PC-3 (cell line): ENCODE measurements around the gene LMBRD1. TPM values are rescaled to one million over a fixed set of nuclear protein-coding genes. Genes with fewer than 3 reads are reported as not detected.

Experiments
- ATAC-seq: fragments of 200-7000 bp; cut with Tn5 transposase; 2 replicates; pipeline ENCODE4 v1.9.1; 2020; ENCODE audit warnings: mild to moderate bottlenecking, moderate library complexity
- BruUV-seq: library from RNA; stranded (reverse); fragments of 400-500 nt; replicated peaks from 2 replicates; lab custom pipeline; 2021; lab: Mats Ljungman, UMichigan
- CTCF ChIA-PET: fragments of 300-600 bp; sonication (Branson Sonifier 250); formaldehyde crosslinking; loops from one replicate; lab custom pipeline; 2022; ENCODE audit warnings: antibody characterized with exemption; lab: Charles Lee
- POLR2A ChIA-PET: fragments of 300-600 bp; sonication (Branson Sonifier 250); formaldehyde crosslinking; loops from one replicate; lab custom pipeline; 2022; ENCODE audit warnings: antibody characterized with exemption; ENCODE audit not compliant: unreplicated experiment; lab: Charles Lee
- DNase-seq: peaks from one replicate; pipeline ENCODE4 v3.0.0-alpha.2; 2015
- H2AFZ ChIP-seq: fragments of 300-600 bp; sonication (generic); 2 replicates; pipeline ENCODE4 v1.6.0; 2016; ENCODE audit warnings: antibody characterized with exemption, low read length
- H3F3A ChIP-seq: fragments of 300-600 bp; sonication (generic); one replicate; pipeline ENCODE4 v1.6.0; 2017; ENCODE audit warnings: antibody characterized with exemption, low read length, control low read depth, mild to moderate bottlenecking; ENCODE audit not compliant: unreplicated experiment
- H3K27ac ChIP-seq: fragments of 300-600 bp; sonication (generic); 2 replicates; pipeline ENCODE4 v1.5.1; 2016; ENCODE audit warnings: mild to moderate bottlenecking, low read length
- H3K27me3 ChIP-seq: fragments of 300-600 bp; sonication (generic); 2 replicates; pipeline ENCODE4 v1.6.1; 2016; ENCODE audit warnings: low read length, mixed read lengths
- H3K36me3 ChIP-seq: fragments of 300-600 bp; sonication (generic); 2 replicates; pipeline ENCODE4 v1.6.1; 2016; ENCODE audit warnings: low read depth, mixed run types, low read length, mixed read lengths
- H3K4me1 ChIP-seq: fragments of 300-600 bp; sonication (generic); 2 replicates; pipeline ENCODE4 v1.5.1; 2016; ENCODE audit warnings: low read length; ENCODE audit not compliant: insufficient read depth
- H3K4me2 ChIP-seq: fragments of 300-600 bp; sonication (generic); 2 replicates; pipeline ENCODE4 v1.6.0; 2016; ENCODE audit warnings: low read length
- H3K4me3 ChIP-seq: fragments of 300-600 bp; sonication (generic); 2 replicates; pipeline ENCODE4 v1.5.1; 2016; ENCODE audit warnings: mild to moderate bottlenecking, low read length, mixed read lengths
- H3K79me2 ChIP-seq: fragments of 300-600 bp; sonication (generic); 2 replicates; pipeline ENCODE4 v1.6.1; 2017; ENCODE audit warnings: low read length, mixed read lengths
- H3K9ac ChIP-seq: fragments of 300-600 bp; sonication (generic); 2 replicates; pipeline ENCODE4 v1.6.0; 2016; ENCODE audit warnings: mild to moderate bottlenecking, low read length
- H3K9me2 ChIP-seq: fragments of 300-600 bp; sonication (generic); replicated peaks from 2 replicates; pipeline ENCODE4 v1.6.1; 2016; ENCODE audit warnings: mixed run types, low read length, mixed read lengths
- H3K9me3 ChIP-seq: fragments of 300-600 bp; sonication (generic); 2 replicates; pipeline ENCODE4 v1.6.1; 2016; ENCODE audit warnings: low read length, mixed read lengths
- H4K20me1 ChIP-seq: fragments of 300-600 bp; sonication (generic); 2 replicates; pipeline ENCODE4 v1.6.1; 2016; ENCODE audit warnings: low read length, mixed read lengths
- EZH2 ChIP-seq: fragments of 300-600 bp; sonication (generic); IDR thresholded peaks from one replicate; pipeline ENCODE4 v1.6.1; 2017; ENCODE audit warnings: antibody characterized with exemption, mild to moderate bottlenecking, low read length; ENCODE audit not compliant: unreplicated experiment
- EZH2phosphoT487 ChIP-seq: fragments of 300-600 bp; sonication (generic); IDR thresholded peaks from 2 replicates; pipeline ENCODE4 v1.6.1; 2018; ENCODE audit warnings: mild to moderate bottlenecking, antibody characterized with exemption, low read length, borderline replicate concordance
- intact Hi-C: fragments of 100-400 bp; cut with micrococcal nuclease; formaldehyde crosslinking; loops from 2 replicates; pipeline ENCODE4 v1.9.0; 2023
- total RNA-seq: library from RNA; depleted of rRNA; stranded (reverse); fragments of >200 nt; gene quantifications from 2 replicates; pipeline ENCODE4 v1.2.3, GENCODE V29; 2014
- TF ChIP-seq, protein P1 (sequence below): fragments of 300-600 bp; sonication (generic); conservative IDR thresholded peaks from 2 replicates; pipeline ENCODE4 v1.5.1; 2017; ENCODE audit warnings: antibody characterized with exemption, low read depth, mild to moderate bottlenecking, low read length

The LMBRD1 gene
- total RNA-seq, 1 experiment from 2014 or later = 5.4 TPM

- intact Hi-C loops = no loop called here
- ChIA-PET CTCF (no interaction called here), POLR2A (no interaction called here)
- no peaks in the 10 kb centered on the region for H3K9me3 ChIP-seq
- H2AFZ ChIP-seq = no peak overlapping the region
- ATAC-seq (no peak), DNase-seq (no peak)
- H3K27ac ChIP-seq = no peak overlapping the region
- no peak for TF ChIP-seq EZH2phosphoT487
- no peak for TF ChIP-seq EZH2
- TF ChIP-seq, protein P1, sequence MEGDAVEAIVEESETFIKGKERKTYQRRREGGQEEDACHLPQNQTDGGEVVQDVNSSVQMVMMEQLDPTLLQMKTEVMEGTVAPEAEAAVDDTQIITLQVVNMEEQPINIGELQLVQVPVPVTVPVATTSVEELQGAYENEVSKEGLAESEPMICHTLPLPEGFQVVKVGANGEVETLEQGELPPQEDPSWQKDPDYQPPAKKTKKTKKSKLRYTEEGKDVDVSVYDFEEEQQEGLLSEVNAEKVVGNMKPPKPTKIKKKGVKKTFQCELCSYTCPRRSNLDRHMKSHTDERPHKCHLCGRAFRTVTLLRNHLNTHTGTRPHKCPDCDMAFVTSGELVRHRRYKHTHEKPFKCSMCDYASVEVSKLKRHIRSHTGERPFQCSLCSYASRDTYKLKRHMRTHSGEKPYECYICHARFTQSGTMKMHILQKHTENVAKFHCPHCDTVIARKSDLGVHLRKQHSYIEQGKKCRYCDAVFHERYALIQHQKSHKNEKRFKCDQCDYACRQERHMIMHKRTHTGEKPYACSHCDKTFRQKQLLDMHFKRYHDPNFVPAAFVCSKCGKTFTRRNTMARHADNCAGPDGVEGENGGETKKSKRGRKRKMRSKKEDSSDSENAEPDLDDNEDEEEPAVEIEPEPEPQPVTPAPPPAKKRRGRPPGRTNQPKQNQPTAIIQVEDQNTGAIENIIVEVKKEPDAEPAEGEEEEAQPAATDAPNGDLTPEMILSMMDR = no peak
- no peaks in the 10 kb centered on the region for H3K27me3 ChIP-seq
- H3K9ac ChIP-seq = no peak overlapping the region
- H3F3A ChIP-seq = no peaks in the 10 kb centered on the region
- no TSS peak for BruUV-seq
- H3K36me3 ChIP-seq = no peaks in the 10 kb centered on the region
- no peak overlapping the region for H3K4me2 ChIP-seq
- H3K4me3 ChIP-seq = no peak overlapping the region
- peaks cover 14% of the 10 kb centered on the region for H3K4me1 ChIP-seq
- no peaks in the 10 kb centered on the region for H4K20me1 ChIP-seq
- no peaks in the 10 kb centered on the region for H3K9me2 ChIP-seq
- H3K79me2 ChIP-seq = no peaks in the 10 kb centered on the region
These were observed 12.0 kb downstream of the LMBRD1 start for GRCh38 chr6:69784595-69785377.

GRCh38 chr6:69783108-69783507 is 13.7 kb downstream of the LMBRD1 start:
- BruUV-seq = no TSS peak
- intact Hi-C loops = no loop called here
- H3K9ac ChIP-seq = no peak overlapping the region
- TF ChIP-seq, protein P1 = no peak
- no peak for TF ChIP-seq EZH2
- TF ChIP-seq EZH2phosphoT487 = no peak
- H2AFZ ChIP-seq = no peak overlapping the region
- no peaks in the 10 kb centered on the region for H3F3A ChIP-seq
- POLR2A ChIA-PET = no interaction called here
- no peaks in the 10 kb centered on the region for H3K36me3 ChIP-seq
- CTCF ChIA-PET = no interaction called here
- H3K27ac ChIP-seq = no peak overlapping the region
- ATAC-seq (no peak), DNase-seq (no peak)
- H3K4me3 ChIP-seq = no peak overlapping the region
- H3K27me3 ChIP-seq = no peaks in the 10 kb centered on the region
- H3K79me2 ChIP-seq = no peaks in the 10 kb centered on the region
- no peaks in the 10 kb centered on the region for H3K9me2 ChIP-seq
- H3K4me1 ChIP-seq = peaks cover 18% of the 10 kb centered on the region
- H3K9me3 ChIP-seq = no peaks in the 10 kb centered on the region
- no peaks in the 10 kb centered on the region for H4K20me1 ChIP-seq
- H3K4me2 ChIP-seq = no peak overlapping the region

- no peaks in the 10 kb centered on the region for H3K27me3 ChIP-seq
- peak; percentile 64 for ATAC-seq
- POLR2A ChIA-PET = no interaction called here
These were observed 16.1 kb downstream of the LMBRD1 start for GRCh38 chr6:69780585-69781178.

More at GRCh38 chr6:69780585-69781178, 16.1 kb downstream of the LMBRD1 start:
- Histone ChIP-seq H3K4me3 (no peak overlapping the region), H3K9me2 (no peaks in the 10 kb centered on the region), H3K27ac (peak overlapping the region; percentile 61), H3K79me2 (no peaks in the 10 kb centered on the region), H4K20me1 (no peaks in the 10 kb centered on the region), H3K9me3 (no peaks in the 10 kb centered on the region), H2AFZ (no peak overlapping the region), H3F3A (no peaks in the 10 kb centered on the region), H3K4me1 (peaks cover 34% of the 10 kb centered on the region), H3K36me3 (no peaks in the 10 kb centered on the region), H3K9ac (no peak overlapping the region), H3K4me2 (peak overlapping the region; percentile 30; the same call in 1 of the 2 replicates)
- TF ChIP-seq EZH2 (no peak), EZH2phosphoT487 (no peak)
- TF ChIP-seq, protein P1 = no peak
- CTCF ChIA-PET = no interaction called here
- BruUV-seq = no TSS peak
- peak; percentile 65 for DNase-seq
- intact Hi-C loops = no loop called here
